Fibroblast of lung (primary cell): ENCODE results near the gene MED15. TPM values are rescaled to one million over a fixed set of nuclear protein-coding genes. Genes with fewer than 3 reads are reported as not detected.
"Not testable (repeated sequence)": the region's sequence is repeated elsewhere in the genome, so short reads cannot be mapped to it uniquely, and the experiment has no call there.

Experiments
- DNase-seq, 2 donors: peaks; one replicate each; pipeline versions ENCODE4 v3.0.0 to v3.0.0-alpha.2; 2010; ENCODE audit warnings: low read depth in 2 of 2
- H2AFZ ChIP-seq: 2 replicates; pipeline ENCODE4 v1.5.1; 2012; ENCODE audit warnings: low read length, control low read depth, inconsistent platforms
- H3K27ac ChIP-seq: 2 replicates; pipeline ENCODE4 v1.5.1; 2011; ENCODE audit warnings: low read length, control low read depth; ENCODE audit not compliant: insufficient read depth
- H3K27me3 ChIP-seq: 2 replicates; pipeline ENCODE4 v1.5.1; 2011; ENCODE audit warnings: mild to moderate bottlenecking, low read length; ENCODE audit not compliant: control insufficient read depth, insufficient read depth
- H3K36me3 ChIP-seq: 2 replicates; pipeline ENCODE4 v1.5.1; 2011; ENCODE audit warnings: low read length; ENCODE audit not compliant: control insufficient read depth, insufficient read depth
- H3K4me1 ChIP-seq: 2 replicates; pipeline ENCODE4 v1.5.1; 2011; ENCODE audit warnings: low read length; ENCODE audit not compliant: control insufficient read depth, insufficient read depth; ENCODE audit errors: extremely low read depth
- H3K4me2 ChIP-seq: 2 replicates; pipeline ENCODE4 v1.5.1; 2011; ENCODE audit warnings: low read length, control low read depth; ENCODE audit not compliant: insufficient read depth; ENCODE audit errors: extremely low read depth
- H3K4me3 ChIP-seq, 4 experiments: fragments of 200-600 bp in 1 of 4; sonication (generic) in 1 of 4; replicated peaks in 1 of 4; 2 replicates each; pipeline ENCODE4 v1.5.1; 2011 to 2016; ENCODE audit warnings: low read length in 4 of 4, low read depth in 3 of 4, mild to moderate bottlenecking in 3 of 4, control low read depth in 2 of 4, inconsistent platforms in 1 of 4, mixed read lengths in 1 of 4; ENCODE audit not compliant: insufficient read depth in 1 of 4; ENCODE audit errors: control extremely low read depth in 1 of 4
- H3K79me2 ChIP-seq: 2 replicates; pipeline ENCODE4 v1.5.1; 2012; ENCODE audit warnings: mild to moderate bottlenecking, low read length, inconsistent platforms; ENCODE audit not compliant: control insufficient read depth, insufficient read depth
- H3K9ac ChIP-seq: 2 replicates; pipeline ENCODE4 v1.5.1; 2011; ENCODE audit warnings: mild to moderate bottlenecking, low read length, control low read depth; ENCODE audit not compliant: insufficient read depth
- H3K9me3 ChIP-seq: 2 replicates; pipeline ENCODE4 v1.5.1; 2012; ENCODE audit warnings: low read depth, low read length; ENCODE audit not compliant: control insufficient read depth, insufficient read depth
- H4K20me1 ChIP-seq: 2 replicates; pipeline ENCODE4 v1.5.1; 2011; ENCODE audit warnings: low read length; ENCODE audit not compliant: control insufficient read depth, insufficient read depth; ENCODE audit errors: extremely low read depth
- EZH2 ChIP-seq: IDR thresholded peaks from 2 replicates; pipeline ENCODE4 v1.5.1; 2012; ENCODE audit warnings: low read length, control low read depth, mild to moderate bottlenecking; ENCODE audit errors: missing control alignments
- polyA plus RNA-seq, 2 donors: library from polyadenylated mRNA; depleted of rRNA in 1 of 2; stranded (reverse) in 1 of 2; unstranded in 1 of 2; fragments of >200 nt; gene quantifications; 2 replicates each; pipeline ENCODE4 v1.2.1, GENCODE V29; 2011 to 2012; ENCODE audit warnings: missing spikeins in 1 of 2
- total RNA-seq: library from RNA; depleted of rRNA; stranded (reverse); fragments of >200 nt; gene quantifications from 2 replicates; pipeline ENCODE4 v1.2.1, GENCODE V29; 2014
- TF ChIP-seq, protein P1 (sequence below), 2 donors: IDR thresholded peaks in 1 of 2; conservative IDR thresholded peaks in 1 of 2; 1 replicate in 1 of 2; 2 replicates in 1 of 2; pipeline ENCODE4 v1.5.1; 2011 to 2012; ENCODE audit warnings: low read length in 2 of 2, control low read depth in 1 of 2, inconsistent platforms in 1 of 2, low read depth in 1 of 2, mild to moderate bottlenecking in 1 of 2

MED15 gene
- total and polyA plus RNA-seq, 2 donors (not counting 1 experiment from before 2014, with no cell fraction given) = 28.6 TPM

DNA sequence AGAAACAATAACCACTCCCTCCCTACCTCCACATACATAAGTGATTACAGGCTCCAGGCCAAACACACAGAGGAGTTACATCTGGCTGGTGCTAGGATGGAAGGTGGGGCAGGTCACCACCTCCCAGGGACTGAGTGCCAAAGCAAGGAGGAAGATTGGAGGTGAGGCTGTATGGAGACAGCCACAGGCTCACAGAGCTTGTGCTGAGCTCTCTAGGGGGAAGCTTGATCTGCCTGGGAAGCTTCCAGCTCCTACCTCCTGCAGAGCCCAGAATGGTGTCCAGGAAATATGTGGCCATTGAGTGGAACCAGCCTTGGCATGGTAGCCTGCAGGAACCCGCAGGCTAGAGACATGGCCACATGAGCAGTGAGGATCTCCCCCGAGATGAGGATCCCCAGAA, 3.6 kb upstream of the MED15 start:
- no peak overlapping the region for H2AFZ ChIP-seq
- no peaks in the 10 kb centered on the region for H3K9me3 ChIP-seq
- H3K9ac ChIP-seq = no peak overlapping the region
- H3K79me2 ChIP-seq = peaks cover 12% of the 10 kb centered on the region
- H3K4me2 ChIP-seq = no peak overlapping the region
- TF ChIP-seq EZH2 = no peak
- TF ChIP-seq, protein P1, sequence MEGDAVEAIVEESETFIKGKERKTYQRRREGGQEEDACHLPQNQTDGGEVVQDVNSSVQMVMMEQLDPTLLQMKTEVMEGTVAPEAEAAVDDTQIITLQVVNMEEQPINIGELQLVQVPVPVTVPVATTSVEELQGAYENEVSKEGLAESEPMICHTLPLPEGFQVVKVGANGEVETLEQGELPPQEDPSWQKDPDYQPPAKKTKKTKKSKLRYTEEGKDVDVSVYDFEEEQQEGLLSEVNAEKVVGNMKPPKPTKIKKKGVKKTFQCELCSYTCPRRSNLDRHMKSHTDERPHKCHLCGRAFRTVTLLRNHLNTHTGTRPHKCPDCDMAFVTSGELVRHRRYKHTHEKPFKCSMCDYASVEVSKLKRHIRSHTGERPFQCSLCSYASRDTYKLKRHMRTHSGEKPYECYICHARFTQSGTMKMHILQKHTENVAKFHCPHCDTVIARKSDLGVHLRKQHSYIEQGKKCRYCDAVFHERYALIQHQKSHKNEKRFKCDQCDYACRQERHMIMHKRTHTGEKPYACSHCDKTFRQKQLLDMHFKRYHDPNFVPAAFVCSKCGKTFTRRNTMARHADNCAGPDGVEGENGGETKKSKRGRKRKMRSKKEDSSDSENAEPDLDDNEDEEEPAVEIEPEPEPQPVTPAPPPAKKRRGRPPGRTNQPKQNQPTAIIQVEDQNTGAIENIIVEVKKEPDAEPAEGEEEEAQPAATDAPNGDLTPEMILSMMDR (conservative IDR thresholded peaks at IDR 0.05 in 1 of 2, IDR thresholded peaks at IDR 0.05 in 1 of 2; ENCODE audit: low read depth in 1 of 2, low read length in 2 of 2) = no peak
- DNase-seq = no peak
- no peak overlapping the region for H3K27ac ChIP-seq
- H3K4me1 ChIP-seq = peaks cover 9% of the 10 kb centered on the region
- H4K20me1 ChIP-seq = no peaks in the 10 kb centered on the region
- no peaks in the 10 kb centered on the region for H3K36me3 ChIP-seq
- H3K4me3 ChIP-seq = no peak overlapping the region
- no peaks in the 10 kb centered on the region for H3K27me3 ChIP-seq

DNA sequence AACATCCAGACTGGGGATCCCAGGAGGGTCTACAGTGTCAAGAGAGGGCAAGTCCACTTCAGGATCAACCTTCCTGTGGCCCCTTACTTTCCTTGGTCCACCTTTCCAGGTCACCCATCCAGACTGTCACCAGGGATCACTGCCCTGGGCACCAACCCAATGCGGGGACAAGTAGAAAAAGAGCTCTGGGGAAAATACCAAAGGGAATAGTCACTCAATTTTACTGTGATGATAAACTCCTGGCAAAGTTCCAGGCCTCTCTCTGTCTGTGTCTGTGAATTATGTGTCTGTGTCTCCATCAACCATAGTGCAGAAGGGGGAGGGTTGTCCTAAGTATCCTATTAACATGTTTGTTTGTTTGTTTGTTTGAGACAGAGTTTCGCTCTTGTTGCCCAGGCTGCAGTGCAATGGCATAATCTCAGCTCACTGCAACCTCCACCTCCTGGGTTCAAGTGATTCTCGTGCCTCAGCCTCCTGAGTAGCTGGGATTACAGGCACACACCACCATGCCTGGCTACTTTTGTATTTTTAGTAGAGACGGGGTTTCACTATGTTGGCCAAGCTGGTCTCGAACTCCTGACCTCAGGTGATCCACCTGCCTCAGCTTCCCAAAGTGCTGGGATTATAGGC, 3.0 kb upstream of the MED15 start:
- not testable (repeated sequence) for H4K20me1 ChIP-seq, H3K4me1 ChIP-seq, H2AFZ ChIP-seq, H3K9ac ChIP-seq, H3K4me2 ChIP-seq, H3K9me3 ChIP-seq, H3K27me3 ChIP-seq, H3K36me3 ChIP-seq, H3K4me3 ChIP-seq, H3K27ac ChIP-seq
- peaks cover 17% of the 10 kb centered on the region for H3K79me2 ChIP-seq
- DNase-seq = peak; percentile 34 to 64

DNA sequence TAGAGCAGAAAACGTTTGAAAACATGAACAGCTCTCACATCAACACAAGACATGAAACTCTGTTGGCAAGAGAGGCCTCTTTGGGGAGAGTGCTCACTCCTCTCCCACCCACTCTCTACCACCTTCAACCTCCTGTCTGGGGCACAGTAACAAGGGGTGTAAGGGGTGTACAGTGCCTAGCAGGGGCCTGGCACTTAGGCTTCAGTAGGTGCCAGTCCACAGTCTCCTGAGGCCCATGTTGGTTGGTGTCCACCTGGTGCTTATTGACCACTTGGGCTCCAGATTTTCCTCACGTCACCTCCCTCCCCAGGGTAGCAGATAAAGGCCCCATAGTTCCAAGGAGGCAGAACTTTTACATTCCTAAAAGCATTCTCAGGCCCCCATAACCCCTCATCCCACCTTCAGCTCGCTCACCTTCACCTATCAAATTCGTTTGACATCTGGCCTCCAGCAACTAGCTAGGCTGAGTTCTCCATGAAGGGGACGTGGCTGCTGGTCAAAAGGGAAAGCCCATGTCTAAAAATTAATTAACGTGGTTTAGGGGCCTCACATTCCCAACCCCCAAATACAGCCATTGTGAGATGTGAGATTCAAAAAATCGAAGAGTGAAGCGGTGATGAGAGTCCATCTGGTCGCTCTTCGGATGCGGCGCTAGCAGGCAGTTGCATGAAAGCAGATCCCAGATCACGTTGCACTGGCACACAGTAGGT, 712 bp upstream of the MED15 start:
- no peak for TF ChIP-seq EZH2
- TF ChIP-seq, protein P1 (conservative IDR thresholded peaks at IDR 0.05 in 1 of 2, IDR thresholded peaks at IDR 0.05 in 1 of 2; ENCODE audit: low read depth in 1 of 2, low read length in 2 of 2) = no peak
- peak overlapping the region; percentile 60 for H2AFZ ChIP-seq
- no peak overlapping the region for H3K9ac ChIP-seq
- peak overlapping the region; percentile 87 for H3K4me2 ChIP-seq
- no peaks in the 10 kb centered on the region for H3K9me3 ChIP-seq
- H4K20me1 ChIP-seq = no peaks in the 10 kb centered on the region
- peaks cover 2% of the 10 kb centered on the region for H3K36me3 ChIP-seq
- no peak for DNase-seq
- H3K79me2 ChIP-seq = peaks cover 39% of the 10 kb centered on the region
- H3K27ac ChIP-seq = no peak overlapping the region
- no peaks in the 10 kb centered on the region for H3K27me3 ChIP-seq
- H3K4me1 ChIP-seq = peaks cover 14% of the 10 kb centered on the region
- peak overlapping the region; percentile 52 to 95 (median 75) for H3K4me3 ChIP-seq

DNA sequence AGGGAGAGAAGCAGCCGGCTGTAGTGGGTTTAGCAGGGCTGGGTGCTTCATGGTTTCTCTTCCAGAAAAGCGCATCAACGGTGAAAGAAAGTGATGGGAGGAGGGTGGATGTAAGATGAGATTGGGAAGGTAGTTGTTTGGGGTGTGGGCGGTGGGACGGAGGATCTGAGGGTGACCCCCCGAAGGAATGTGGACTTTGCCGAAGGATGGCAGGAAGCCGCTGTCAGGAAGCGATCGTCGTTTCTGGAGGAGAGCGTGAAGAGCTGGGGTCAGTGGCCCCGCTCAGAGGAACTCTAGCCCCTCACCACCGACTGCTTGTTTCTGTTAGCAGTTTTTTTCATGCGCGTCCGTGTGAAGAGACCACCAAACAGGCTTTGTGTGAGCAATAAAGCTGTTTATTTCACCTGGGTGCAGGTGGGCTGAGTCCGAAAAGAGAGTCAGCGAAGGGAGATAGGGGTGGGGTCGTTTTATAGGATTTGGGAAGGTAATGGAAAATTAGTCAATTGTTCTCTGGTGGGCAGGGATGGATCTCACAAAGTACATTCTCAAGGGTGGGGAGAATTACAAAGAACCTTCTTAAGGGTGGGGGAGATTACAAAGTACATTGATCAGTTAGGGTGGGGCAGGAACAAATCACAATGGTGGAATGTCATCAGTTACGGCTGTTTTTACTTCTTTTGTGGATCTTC, 801 bp downstream of the MED15 start:
- peaks cover 53% of the 10 kb centered on the region for H3K79me2 ChIP-seq

More for the DNA sequence above, 801 bp downstream of the MED15 start:
- Histone ChIP-seq H3K27ac (peak overlapping the region; percentile 97), H3K4me2 (peak overlapping the region; percentile 99), H3K4me3 (peak overlapping the region; percentile 52 to 95 (median 75)), H3K9ac (peak overlapping the region; percentile 97), H3K4me1 (peaks cover 14% of the 10 kb centered on the region)
- not testable (repeated sequence) for H2AFZ ChIP-seq, DNase-seq, H3K27me3 ChIP-seq, H3K9me3 ChIP-seq, H3K36me3 ChIP-seq, H4K20me1 ChIP-seq
